Right lung (tissue), 5 donors: ENCODE data around the gene CFAP161. TPM values are rescaled to one million over a fixed set of nuclear protein-coding genes. Genes with fewer than 3 reads are reported as not detected.
"Not testable (repeated sequence)": the region's sequence is repeated elsewhere in the genome, so short reads cannot be mapped to it uniquely, and the experiment has no call there.

Experiments
- DNase-seq, 2 donors: peaks; one replicate each; pipeline ENCODE4 v3.0.0-alpha.2; 2013
- polyA plus RNA-seq, 5 donors: library from polyadenylated mRNA; unstranded; fragments of 120-200 nt; gene quantifications; one replicate each; pipeline versions ENCODE4 v1.2.1 to v1.2.3, GENCODE V29; 2013; ENCODE audit warnings: inconsistent platforms in 1 of 5, low replicate concordance in 1 of 5; ENCODE audit not compliant: insufficient read length in 5 of 5, insufficient read depth in 1 of 5

CFAP161 gene
- polyA plus RNA-seq, 5 donors: 2.2 to 7.3 (median 6.3) TPM

DNA sequence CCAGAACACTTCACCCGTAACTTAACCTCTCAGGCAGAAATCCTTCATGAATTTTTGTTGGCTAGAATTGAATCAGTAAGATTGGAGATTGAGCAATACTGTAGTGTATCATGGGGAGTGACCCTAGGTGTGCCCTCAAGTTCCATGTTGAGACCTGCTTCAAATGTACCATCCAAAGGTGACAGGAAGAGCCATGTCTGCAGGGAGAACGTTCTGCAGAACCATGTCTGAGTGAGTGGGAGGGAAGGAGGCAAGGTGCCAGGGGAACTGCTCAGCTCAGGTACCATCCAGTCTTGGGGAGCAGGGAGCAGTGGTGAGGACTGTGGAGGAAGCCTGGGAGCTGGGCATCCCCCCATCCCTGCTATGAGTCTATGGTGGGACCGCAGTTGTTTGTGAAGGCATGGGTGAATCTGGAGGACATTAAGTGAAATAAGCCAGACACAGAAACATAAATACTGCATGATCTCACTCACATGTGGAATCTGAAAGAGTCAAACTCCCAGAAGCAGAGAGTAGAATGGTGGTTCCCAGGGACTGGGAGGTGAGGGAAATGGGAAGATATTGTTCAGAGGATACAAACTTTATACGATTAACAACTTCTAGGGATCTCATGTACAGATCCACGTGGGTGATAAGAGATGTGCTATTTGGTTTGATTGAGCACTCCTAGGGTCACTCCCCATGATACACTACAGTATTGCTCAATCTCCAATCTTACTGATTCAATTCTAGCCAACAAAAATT, 23.3 kb downstream of the CFAP161 start:
- no peak for DNase-seq

DNA sequence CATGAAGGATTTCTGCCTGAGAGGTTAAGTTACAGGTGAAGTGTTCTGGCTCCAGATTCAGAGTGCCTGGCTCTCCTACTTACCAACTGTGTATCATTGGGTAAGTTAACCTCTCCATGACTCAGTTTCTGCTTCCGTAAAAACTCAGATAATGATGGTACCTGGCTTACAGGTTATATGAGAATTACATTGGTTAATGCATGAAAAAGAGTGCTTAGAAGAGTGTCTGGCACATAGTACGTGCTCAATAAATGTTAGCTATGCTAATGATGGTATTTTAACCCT, 23.8 kb downstream of the CFAP161 start:
- DNase-seq: no peak

DNA sequence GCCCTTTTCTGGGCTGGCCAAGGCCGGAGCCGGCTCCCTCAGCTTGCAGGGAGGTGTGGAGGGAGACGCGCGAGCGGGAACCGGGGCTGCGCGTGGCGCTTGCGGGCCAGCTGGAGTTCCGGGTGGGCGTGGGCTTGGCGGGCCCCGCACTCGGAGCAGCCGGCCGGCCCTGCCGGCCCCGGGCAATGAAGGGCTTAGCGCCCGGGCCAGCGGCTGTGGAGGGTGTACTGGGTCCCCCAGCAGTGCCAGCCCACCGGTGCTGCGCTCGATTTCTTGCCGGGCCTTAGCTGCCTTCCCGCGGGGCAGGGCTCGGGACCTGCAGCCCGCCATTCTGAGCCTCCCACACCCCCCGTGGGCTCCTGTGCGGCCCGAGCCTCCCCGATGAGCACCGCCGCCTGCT, 24.5 kb downstream of the CFAP161 start:
- DNase-seq: not testable (repeated sequence)

DNA sequence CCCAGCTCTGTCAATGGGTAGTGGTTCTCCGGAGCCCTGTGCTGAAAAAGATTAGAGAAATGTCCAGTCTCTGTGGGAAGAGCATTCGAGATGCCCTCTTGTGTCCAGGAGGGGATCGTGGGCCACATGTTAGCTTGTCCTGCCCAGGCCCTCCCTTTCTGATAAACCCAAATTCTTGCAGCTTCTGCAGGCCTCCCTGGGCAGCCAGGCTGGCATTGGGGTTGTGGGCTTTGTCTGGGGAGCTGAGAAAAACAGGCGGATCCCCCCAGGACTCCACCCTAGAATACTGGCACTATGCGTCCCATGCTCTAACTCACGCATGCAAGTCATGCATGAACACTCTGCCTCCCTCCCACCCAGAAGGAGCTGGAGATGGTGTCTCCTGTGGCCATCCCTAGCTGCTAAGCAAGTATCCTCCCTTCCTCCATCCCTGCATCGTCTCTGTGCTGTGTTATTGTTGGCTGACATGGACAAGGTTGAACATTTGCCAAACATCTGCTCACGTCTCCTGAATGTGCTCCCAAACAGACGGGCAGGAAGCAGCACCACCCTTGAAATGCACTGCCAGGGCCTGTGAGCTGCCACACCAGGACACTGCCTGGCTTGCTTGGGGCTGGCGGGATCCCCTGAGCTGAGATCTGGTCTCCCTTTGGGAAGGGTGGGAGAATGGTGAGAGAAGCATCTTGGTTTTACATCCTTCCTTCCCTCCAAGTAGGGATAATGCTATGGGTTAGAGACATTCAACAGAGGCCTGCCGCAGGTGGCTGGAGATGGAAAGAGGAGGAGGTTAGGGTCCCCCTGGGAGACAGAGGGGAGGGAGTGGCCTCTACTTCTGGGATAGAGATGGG, 26.5 kb downstream of the CFAP161 start:
- DNase-seq: peak; percentile 50 to 57

DNA sequence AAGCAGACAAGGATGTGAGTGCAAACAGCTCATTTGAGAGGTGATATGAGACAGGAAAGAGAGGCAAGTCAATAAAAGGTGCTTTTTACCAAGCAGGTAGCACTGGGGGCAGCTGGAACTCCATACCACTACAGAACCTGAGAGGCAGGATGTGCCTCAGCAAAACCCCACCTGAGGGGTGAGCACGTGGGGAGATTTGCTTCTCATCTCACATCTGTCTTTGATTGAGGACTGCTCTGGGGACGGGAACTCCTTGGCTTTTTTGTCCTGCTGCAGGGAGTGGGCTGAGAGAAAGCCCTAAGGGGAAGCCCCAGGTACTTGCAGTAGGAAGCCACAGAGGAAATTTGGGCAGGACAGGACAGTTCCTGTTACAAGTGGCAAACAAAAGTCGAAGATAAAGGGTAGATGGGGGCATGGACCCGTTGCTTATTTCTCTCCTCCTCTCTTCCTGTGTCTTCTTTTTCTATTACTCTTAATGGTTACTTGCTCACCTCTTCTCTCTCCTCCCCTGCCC, 27.1 kb downstream of the CFAP161 start:
- DNase-seq: no peak

DNA sequence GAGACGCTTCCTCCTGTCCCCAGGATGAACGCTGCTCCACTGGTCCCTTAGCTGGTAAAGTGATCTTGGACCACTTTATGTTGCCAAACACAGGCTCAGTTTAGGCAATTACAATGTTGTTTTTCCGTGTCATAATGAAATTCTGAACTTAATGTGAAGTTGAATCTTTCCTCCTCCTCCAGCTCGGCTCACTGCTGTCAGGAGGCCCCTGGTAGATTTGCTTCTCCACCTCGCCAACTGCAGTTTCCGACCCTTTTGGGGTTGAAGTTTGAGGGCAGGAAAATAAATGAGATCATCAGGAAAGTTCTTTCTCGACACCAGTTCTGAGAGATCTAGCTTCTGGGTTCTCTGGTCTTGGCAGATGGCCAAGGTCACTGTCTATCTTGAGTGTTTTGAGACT, 27.8 kb downstream of the CFAP161 start:
- DNase-seq: no peak

DNA sequence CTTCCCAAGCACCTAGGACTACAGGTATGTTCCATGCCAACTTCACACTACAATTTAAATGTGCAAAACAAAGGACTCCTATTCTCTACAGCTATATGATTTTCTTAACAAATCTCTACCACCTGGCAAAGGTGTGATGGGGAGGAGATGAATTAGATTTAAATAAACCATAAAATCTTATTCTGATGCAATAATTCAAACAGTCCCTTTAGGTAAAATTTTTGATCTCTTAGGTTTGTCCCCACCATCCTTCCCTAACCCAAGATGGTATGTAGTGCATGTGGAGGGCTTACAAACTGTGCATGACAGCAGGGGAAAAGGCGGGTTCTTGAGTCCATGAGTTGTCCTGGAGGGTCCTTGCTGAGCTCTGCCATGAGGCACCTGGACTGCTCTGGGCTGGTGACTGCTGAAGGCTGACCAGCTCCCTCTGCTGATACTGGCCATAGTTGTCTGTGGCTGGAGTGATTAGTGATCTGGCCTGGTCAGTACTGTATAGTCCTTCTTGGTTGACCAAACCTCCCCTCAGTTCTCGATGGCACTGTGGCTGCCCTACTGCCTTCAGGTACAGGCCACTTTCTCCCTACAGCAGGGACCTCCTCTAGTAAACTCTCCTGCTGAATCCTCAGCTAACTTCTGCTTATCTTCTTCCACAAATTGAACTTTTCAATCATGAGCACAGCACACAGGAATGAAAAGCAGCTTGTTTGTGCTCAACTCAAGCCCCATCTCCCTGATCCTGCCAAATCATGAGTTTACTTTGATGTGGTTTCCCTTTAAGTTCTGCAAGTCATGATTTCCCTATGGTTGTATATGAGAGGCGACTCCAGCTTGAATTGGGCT, 30.1 kb downstream of the CFAP161 start:
- DNase-seq: no peak

DNA sequence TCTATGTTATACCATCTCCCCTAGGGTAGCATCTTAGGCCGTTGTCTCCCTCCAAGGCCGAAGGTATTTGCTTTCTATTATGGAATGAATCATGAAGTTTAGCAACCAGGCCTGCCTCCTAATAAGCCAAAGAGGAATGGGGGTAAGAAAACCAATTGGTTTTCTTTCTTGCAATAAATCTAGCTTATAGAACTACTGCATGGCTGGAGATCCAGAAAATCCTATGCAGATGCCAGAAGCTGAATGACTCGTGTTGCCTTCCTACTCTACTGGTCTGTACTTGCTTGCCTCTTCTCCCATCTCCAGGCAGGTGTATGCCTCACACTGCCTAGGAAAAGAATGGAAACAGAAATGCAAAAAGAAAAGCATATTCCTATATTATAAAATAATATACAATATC, 31.5 kb downstream of the CFAP161 start:
- DNase-seq: no peak

DNA sequence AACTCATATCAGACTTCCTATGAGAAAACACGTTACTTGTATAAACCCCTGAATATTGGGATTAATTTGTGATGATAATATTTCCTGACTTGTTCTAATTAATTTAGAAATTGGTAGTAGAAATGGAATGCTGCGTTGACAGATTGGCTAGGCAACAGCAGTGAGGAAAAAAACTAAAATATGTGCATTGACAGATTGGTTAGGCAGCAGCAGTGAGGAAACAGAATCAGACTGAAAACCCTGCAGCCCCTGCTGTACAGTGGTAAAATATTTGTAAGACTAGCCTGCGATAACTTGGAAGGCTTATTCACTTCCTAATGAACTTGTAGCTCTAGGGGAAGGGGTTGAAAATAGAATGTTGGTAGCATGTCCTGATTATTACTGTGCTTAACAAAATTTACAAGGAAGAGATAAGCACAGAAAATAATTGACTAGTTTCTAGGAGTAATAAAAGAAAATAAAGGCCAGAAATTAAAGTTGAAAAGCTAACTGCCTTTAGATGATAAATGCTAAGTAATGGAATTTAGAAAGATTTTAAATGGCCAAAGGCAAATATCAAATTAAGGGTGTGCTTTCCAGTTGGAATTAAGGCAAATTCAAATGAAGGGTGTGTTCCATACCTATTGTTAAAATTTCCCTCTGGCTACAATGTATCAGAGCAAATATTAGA, 32.7 kb downstream of the CFAP161 start:
- no peak for DNase-seq

DNA sequence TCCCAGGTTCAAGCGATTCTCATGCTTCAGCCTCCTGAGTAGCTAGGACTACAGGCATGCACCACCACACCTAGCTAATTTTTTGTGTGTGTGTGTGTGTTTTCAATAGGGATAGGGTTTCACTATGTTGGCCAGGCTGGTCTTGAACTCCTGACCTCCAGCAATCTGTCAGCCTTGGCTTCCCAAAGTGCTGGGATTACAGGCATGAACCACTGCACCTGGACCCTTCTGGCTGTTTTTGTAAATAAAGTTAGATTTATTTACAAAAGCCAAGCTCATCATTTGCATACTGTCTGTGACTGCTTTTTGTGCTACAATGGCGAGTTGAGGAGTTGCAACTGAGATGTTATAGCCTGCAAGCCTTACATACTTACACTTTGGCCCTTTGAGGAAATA, 34.1 kb downstream of the CFAP161 start:
- DNase-seq: no peak

DNA sequence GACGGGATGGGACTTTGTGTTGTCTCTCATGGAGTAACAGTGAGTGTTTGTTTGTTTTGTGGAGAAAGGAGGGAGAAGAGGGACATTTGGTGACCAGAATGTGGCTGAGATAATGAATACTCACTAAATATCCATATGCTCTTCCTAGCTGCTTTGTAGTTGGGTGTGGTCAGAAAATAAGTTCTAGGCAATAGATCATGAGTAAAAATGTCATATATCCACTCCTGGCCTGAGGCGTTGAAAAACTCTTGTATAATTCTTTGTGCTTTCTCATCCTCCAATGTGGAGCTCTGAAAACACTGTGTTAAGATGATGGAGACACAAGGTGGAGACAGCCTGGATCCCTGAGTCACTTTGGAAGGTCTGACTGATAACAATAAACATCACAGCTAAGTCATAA, 34.6 kb downstream of the CFAP161 start:
- no peak for DNase-seq

DNA sequence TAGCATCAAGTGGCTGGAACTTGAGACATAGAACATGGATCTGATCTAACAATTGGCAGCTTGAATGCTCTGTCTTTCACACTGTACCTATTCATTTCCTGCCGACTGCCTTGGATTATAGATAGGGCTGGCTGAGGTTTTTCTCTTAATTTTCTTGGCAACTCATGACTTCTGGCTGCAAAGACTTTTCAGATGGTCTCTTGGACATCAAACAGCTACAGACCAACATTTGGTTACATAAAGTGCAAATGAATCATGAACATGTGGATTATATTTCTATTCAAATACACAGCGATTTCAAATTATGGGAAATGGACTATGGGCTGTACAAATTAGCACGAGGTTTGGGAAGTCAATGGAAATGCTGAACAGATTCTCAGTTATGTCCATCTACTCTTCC, 36.4 kb downstream of the CFAP161 start:
- DNase-seq: no peak

DNA sequence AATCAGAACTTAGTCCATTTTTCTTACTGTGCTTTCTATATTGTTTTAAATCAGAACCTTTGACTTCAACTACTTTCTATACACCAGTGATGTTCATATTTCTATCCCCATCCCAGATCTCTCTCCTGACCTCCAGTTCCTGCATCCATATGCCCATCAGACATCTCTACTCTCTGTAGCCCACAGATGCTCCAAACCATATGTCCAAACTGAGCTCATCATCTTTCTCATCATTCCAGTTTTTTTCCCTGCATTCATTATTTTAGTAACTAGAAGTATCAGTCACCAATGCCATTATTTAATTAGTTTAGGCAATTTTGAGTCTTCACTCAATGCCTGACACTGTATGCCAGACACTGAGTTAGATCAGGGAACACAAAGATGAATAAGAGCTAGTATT, 37.2 kb downstream of the CFAP161 start:
- DNase-seq: no peak

DNA sequence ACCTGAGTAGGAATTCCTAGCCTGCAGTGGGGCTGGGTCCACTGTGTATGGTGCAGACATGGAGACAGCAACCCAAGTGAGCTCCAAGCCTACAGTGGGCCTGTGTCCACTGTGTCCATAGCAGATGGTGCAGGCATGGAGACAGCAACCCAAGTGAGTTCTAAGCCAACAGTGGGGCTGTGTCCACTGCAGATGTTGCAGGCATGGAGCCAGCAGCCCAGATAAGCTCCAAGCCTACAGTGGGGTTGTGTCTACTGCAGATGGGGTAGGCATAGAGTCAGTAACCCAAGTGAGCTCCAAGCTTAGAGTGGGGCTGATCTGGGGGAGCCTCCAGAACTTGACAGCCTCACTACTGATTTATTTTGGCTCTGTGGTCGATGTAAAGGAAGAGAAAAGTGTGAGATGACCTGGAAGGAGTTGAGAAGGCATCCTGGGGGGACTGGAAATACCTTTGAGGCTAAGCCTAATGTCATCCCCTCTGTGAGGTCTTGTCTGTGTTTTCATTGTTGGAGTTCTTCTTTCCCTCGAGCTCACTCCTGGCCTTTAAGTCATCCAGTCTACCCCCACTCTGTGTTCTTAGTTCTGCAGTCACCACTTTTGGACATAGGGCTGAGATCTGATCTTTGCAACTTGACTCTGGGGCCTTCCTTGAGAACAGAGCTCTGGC, 40.2 kb downstream of the CFAP161 start:
- no peak for DNase-seq

DNA sequence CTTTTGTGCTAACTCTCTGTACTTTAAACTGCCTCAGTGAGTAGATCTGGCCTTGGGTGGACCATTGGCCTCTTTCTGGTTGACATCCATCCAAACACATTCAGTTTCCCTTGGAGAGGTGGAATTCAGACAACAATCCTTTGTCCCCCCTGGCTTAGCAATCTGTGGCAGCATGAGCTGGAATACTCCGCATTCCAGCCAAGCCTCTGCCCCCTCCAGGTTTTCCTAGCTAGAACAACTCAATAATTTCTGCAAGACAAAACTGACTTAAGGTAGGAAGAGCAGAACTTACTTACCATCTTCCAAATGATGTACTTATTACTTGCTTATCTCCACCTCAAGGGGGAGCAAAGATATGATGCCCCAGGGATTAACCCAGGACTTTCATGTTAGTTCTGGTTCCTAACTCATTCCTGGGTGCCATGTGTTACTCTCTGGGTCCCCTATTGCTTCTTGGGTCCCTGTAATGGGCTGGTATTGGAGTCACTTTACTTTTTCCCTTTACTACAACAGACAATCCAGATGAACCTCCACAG, 40.8 kb downstream of the CFAP161 start:
- DNase-seq: no peak

DNA sequence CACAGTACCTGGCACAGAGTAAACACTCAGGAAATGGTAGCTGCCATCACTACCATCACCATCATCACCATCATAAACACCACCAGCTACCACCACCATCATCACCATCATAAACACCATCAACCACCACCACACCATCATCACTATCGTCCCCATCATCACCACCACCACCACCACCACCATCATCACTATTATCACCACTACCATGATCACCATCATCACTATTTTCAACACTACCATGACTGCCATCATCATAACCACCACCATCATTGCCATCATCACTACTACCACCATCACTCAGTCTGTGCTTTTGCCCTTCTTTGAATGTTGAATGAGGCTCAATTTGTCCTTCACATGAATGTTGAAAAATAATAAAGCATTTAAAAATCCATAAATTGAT, 41.4 kb downstream of the CFAP161 start:
- DNase-seq: no peak

DNA sequence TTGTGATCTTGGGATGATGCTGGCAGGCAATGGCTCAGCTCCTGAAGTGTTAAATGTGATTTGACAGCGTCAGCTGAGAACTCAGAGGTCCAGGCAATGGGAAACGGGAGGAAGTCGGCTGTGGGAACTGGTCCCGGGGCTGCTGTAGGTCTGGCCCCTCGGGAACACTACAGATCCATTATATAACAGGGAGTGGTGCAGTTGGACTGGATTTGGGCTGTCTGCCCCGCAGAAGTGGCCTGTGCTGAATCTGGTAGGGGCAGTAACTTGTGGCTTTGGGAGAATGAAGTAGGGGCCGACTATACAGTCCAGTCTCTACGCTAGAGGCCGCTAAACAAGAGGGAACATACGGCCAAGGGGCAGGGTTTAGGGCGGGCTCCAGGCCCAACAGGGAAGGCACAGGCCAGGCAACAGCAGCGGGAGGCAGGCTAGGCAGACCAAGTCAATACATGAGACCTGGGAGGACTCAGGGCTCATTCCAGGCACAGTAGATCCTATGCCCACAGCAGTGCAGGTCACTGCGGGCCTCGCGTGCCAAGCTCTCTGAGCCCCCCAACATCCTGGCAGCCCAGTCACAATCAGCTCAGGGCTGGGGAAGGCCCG, 42.3 kb downstream of the CFAP161 start:
- DNase-seq: peak in 1 of 2 donors; percentile 29

DNA sequence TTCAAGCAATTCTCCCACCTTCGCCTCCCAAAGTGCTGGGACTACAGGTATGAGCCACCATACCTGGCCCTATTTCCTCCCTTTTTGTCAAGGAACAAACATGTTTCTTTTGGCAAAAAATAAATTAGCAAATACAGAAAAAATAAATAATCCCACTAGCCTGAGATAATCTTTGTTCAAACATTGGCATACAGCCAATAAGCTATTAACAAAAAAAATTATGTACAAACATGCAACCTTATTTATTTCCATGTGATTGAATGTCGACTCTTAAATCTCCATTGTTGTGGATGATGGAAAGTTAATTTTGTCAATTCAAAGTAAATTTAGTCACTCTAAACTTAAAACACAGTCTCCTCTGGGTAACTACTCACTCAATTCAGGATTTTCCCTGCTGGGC, 44.3 kb downstream of the CFAP161 start:
- no peak for DNase-seq

DNA sequence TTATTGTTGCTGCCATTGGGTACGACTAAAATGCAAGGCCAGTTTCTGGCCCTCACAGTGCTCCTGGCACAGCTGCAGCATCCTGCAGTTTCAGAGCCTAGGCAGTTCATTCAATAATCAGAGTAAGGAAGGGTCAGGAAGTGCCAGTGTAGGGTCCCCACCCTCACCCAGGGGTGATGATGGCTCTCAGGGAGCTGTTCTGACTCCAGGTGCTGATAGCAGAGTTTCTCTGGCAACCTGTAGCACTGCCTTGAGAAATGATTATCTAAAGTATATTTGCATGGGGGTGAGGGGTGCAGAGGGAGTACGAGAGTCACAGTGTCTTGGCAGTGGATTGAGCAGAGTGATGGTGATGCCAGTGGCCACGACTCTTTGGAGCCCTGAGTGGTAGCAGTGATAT, 47.1 kb downstream of the CFAP161 start:
- DNase-seq: no peak

DNA sequence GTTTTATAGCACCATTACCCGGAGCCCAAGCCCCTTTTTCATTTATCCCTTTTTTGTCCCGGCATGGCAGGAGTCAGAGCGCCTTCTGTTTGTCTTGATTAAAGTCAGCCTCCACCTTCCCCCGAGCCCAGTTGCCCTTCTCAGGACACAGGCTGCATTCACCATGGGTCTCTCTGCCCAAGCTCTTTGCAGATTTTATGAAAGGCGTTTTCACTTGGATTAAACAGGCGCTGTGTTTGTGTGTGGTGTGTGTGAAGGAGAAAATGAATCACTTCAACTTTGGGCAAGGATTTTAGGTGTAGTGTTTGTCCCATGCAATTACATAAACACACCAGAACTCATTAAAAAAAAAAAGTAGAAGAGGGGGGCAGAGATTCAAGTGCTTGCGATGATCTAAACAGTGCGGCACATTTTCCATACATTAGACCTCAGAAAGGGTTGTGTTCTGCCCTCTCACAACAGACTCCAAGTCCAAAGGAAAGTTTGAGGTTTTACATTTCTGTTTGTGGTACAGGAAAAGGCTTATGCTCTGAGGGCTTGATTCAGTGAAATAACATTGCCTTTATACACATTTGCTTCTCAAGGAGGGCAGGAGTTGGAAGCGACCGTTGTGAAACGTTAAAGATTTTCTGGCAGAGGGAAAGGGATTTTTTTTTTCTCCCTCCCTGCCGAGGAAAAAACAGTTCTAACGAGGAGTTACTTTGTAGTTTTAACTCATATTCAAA, 48.1 kb downstream of the CFAP161 start:
- peak; percentile 34 to 36 for DNase-seq
